Stimulated activated CD8-positive, alpha-beta memory T cell treated with anti-CD3 and anti-CD28 coated beads, Interleukin-7, amount 100 ng/mL, for 1 hour (primary cell): Measurements from ENCODE around the gene SLC9A9.

Experiments used
- DNase-seq, 2 donors: peaks; one replicate each; pipeline ENCODE4 v3.0.0-alpha.2; 2020; ENCODE audit warnings: low read depth in 2 of 2

SLC9A9 gene

DNA sequence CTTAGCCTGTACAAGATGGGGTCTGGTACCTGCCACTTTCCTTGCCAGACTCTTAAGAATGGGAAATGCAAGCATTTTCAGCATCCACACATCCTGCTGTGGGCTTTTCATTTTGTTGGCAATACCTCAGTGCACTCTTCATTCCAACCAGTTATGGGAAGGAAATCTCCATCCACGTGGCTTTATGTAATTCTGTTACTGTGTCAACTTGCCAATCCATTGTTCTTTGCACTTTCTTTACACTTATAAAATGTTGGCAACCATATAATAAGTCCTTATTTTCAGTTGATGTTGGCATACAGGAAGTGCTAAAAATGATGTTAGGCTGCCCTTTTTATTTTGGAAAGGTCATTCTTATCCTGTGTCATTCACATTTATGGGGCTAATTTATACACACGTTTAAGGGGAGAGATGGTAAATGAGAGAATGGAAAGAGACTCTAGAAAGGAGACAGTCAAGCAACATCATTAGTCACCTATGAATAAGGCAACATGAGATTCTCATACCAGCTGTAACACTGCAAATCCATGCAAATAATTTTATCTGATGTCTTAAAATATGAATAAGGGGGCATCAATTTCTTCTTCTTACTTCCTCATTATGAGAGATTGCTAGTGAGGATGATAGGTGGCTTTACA, 490.0 kb downstream of the SLC9A9 start:
- DNase-seq = no peak

DNA sequence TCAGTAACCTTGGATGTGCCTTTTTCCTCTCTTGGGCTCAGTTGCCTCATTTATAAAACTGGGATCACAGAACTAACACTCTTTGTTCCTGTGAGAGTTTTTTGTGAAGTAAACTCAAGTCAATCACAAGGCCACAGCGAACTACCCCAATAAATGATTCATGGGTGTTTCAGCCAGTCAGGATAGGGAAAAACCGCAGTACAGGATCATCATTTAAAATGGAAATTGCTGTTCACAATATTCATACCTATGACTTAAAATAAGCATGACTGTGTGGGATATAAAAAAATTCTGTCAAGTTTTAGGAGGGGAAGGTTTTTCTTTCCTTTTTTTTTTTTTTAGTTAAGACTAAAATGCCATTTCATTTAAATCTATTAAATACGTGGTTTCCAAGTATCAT, 490.6 kb downstream of the SLC9A9 start:
- no peak for DNase-seq

DNA sequence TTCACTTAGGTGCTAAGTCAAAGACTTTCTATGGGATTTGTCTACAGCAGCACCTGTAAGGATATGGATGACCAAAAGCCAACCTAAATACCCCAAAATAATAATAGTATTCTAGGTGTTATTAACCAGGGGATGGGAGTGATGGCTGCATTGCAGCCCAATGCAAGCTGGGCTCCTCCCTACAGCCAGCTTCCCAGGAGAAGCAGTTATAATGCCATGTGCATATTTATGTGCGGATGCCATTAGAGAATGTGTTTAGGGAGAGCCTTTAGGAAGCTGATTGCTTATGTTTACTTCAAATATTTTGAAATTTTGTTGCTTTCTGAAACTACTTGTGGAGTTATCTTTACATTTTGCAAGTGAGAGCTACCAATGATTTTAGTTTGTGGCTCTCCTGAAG, 491.4 kb downstream of the SLC9A9 start:
- no peak for DNase-seq

DNA sequence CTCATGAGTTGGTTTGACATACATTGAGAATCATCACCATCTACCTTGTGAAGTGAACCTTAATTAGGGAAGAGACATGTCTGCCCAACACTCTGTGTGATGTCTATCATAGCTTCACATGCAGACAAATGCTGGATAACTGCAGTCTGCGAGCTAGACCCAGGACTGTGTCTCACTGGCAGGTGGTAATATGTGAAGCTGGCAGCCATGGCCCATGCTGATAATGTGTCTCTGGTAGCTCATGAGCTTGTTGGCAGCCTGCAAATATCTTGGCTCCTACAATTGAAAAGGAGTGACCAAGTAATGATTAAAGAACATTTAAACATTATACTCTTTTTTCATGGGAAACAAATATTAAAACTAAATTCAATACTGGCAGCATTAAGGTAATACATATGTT, 493.9 kb downstream of the SLC9A9 start:
- no peak for DNase-seq

DNA sequence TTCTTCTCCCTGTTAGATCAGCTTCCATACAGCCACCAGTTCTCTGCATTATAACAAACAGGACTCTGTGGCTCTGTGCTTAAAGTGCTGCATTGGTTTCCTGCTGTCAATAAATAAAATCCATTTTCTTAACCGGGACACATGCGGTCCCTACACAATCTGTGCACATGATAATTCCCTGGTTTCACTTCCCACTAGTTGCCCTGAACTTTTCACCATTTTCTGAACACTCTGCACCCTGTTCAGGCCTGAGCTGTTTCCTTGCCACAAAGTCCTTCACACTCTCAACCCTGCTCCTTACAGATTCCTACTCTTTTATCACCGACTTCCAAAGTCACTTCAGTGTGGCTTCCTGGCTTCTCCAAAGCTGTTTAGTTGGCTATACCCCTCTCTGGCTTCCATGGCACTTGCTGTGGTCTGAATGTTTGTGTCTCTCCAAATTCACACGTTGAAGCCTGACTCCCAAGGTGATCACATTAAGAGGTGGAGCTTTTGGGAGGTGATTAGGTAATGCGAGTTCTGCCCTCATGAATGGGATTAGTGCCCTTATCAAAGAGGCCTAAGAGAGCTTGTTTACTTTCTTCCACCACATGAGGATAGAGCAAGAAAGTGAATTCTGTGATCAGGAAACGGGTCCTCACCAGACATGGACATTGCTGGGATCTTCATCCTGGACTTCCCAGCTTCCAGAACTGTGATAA, 495.3 kb downstream of the SLC9A9 start:
- DNase-seq = no peak

DNA sequence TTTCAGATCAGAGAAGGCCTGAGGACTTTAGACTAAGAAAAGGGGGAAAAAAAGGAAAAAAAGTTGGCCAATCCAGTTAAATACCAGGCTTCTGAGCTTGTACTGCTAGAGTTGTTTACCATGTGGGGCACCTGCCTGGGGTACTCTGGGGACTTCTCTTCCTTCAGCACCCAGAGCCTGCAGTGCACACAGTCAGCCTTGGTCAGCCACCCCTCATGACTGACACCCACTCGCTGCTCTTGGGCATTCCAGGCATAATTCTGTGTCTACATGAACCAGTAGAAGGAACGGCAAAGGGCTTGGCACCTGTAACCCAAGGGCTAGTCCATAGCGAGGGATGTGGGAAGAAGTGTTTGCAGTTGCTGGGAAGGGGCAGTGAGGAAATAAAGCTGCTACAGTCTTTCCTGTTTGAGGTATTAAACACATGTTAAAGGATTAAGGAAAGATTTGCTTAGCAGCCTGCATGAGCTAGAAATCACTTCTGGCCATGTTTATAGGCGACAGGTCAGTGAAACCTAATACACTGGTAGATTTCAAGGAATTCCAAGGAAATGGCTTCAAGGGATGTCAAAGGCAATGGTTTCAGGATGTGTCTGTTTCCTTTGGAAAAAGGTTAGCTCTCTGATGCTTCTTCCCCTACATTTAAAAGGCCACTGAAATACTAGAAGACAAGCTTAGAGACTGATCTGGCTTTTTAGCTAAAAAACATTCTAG, 496.2 kb downstream of the SLC9A9 start:
- no peak for DNase-seq

DNA sequence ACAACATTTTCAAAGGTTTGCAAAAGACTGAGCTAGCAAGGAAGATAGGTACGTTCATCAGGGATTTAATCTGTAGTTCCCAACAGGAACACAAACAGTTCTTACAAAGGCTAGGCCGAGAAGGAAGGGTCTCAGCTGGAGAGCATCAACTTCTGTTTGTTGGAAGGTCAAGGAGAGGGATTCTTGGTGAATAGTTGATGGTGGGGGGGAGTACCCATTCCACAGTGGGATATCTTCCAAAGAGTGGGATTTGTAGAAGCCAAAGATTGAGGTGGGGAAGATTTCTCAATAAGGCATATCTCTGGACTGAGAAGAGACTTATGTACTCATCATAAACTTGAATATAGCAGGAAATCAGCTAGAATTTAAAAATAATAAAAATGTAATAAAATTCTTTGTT, 496.9 kb downstream of the SLC9A9 start:
- DNase-seq = no peak

DNA sequence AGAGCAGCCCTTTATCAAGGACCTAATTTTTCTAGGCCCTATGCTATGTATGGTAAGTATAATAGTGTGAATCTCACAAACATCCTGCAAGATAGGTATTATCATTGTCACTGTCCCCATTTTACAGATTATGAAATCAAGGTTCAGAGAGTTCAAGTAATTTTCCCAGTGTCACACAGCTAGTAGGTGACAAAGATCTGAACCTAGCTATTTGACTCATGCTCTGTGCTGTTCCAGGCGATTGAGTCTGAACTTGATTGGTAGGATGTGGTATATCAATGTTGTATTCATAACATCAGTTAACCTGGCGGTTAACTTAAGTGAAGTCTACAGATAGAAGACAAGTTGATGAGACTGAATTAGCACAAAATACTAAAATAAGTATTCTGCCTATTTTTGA, 498.8 kb downstream of the SLC9A9 start:
- no peak for DNase-seq

DNA sequence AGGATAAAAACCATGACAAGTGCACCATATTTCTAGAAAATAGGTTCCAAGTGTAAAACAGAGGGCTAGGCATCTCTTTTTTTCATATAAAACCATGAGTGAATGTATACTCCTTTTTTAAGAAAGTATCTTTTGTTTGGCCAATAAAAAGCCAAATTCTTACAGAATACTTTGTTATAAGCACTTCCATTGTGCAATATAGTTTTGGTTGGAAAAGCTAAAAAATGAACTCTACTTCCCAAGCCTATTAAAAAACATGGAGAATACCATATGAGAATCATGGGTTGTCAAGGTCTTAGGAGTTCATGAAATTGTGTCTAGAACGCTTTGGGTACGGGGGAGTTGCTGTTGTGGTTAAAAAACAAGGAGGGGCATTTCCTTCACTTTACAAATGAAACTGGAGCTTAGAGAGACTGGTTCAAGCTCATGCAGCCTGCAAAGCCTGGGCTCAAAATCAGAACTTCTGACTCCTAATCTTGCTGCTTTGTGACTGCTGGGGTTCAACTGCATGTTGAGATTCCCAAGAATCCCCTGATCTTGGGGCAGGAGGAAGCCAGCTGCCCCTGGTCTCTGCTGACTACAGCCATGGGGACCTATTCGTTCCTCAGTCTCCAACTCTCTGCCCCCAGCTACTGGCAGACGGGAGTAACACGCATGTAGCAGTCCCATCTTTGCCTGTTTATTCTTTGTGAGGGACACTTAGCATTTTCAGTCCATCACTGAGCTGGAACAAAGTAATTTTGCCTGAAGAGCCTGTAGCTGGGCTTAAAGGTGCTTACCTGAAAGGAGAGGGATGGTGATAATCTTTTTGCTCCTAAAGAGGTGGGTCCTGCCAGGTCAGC, 499.6 kb downstream of the SLC9A9 start:
- no peak for DNase-seq

DNA sequence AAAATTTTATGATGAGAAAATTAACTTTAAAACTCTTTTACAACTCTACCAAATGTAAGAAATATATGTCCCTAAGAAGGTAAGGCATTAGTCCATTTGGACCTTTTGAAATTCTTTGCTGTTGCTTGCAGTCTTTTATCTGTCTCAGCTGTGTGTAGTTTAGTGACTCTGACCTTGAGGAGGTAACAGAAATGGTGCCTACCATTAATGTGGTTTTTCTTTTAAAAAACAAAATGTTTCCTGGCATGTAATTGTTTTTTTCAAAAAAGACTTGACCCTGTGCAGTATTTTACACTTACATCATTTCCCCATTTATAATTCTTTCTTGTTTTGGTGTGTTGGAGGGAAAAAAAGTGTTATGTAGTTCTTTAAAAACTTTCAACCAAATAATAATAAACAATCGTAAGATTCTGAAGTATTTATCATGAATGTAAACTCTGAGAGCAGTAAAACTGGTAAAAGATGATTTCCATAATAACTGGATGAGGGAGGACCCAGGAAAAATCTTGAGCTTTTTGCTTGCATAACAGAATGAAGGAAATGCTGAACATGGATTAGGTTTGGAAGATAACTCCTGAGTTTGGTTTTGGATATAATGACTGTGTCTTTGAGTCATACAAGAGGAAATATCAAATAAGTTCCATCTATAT, 503.6 kb downstream of the SLC9A9 start:
- no peak for DNase-seq

DNA sequence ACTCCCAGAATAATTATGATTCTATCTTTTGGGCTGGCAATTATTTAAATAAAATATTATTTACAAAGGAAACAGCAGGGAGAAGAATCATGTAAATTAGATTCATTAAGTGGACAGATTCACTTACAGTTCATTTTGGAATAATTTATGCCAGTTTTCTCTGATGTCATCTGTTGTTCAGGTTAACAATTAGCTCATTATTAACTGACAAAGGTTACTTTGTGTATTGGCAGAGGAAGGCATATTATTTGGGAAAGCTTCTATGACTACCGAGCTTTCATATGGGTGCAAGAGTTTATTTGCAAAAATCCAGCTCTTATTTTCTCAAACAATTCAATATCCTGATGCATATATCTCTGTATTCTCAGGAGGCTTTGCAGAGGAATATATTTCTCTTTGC, 504.3 kb downstream of the SLC9A9 start:
- DNase-seq = no peak

DNA sequence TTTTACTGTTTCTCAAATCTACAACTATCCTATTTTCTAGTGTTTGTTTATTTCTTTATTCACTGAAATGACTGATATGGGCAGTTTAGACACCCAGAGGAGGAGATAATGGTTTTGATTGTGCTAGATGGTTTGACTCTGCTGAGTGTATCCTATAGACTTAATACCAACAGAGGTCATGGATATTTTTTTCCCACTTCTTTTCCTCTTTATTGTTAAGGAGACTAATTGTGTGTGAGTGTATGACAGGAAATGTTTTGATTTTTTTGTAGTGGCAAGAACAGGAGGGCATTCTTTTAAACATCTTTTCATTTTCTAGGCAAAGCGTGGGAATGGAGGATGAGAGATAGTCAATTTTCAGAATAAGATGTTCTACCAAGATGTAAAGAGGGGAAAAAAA, 505.2 kb downstream of the SLC9A9 start:
- DNase-seq = no peak

DNA sequence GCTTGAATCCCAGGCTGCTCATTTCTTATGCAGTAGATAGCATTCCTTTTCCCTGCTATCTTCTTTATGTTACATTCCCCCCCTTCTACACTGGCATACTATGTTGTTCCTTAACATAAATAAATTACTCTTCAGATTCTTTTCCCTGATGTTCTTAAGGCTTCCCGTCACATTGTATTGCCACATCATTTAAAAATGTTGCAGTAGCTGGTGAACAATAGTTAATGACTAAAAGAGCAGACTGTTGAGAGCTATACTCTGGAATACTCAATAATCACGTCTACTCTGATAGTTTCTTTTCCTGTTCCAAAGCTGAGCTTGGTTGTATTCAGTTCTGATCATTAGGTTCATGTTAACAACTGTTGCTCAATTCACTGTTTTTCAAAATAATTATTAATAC, 508.8 kb downstream of the SLC9A9 start:
- DNase-seq = no peak

DNA sequence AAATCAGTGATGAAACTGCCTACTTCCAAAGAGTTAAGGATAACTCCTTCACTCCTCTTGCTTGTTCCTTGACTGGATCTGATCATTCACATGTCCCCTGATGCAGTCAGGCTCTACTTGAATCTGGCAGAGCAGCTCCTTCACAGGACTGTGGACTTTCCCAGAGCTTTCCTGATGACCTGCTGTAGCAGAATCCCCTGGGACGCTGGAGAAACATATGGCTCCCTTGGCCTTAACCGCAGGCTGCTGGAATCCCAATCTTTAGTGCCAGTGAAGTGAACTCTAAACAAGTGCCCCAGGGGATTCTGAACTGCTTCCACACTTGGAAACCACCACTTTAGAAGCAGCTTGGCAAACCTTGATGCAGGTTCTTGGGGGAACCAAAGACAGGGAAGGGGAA, 510.9 kb downstream of the SLC9A9 start:
- no peak for DNase-seq

DNA sequence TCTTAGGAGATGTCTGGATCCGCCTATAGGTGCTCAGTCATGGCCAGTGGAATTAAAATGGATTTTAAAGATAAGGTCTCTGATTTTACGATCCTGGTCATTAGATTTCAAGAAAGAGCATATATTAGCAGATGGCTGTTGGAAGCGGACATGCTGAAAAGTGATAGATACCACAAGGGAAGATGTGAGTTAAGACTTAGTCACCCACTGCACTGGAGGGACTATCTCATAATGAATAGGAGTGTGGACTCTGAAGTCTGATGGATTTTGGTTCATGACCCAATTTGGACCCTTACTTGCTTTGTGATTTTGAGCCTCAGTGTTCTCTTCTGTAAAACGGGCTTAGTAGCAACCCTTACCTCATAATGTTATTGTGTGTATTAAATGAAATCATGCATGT, 514.0 kb downstream of the SLC9A9 start:
- no peak for DNase-seq

DNA sequence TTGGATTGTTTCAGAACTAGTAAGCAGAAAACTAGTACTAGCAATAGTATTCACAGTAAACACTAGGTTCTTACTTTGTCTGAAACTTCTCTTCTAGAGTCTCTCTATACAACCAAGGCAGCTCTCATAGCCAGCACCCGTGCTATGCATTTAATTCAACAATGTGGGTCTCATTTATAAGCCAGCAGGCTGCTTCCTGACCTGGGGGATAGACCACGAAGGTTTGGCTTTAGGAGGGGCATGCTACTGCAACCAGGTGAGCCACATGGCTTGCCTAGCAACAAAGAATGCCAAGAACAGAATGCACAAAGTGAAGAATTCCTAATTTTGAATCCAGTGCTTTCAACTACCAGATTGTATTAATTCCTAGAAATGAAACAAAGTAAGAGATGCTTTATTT, 514.9 kb downstream of the SLC9A9 start:
- no peak for DNase-seq

DNA sequence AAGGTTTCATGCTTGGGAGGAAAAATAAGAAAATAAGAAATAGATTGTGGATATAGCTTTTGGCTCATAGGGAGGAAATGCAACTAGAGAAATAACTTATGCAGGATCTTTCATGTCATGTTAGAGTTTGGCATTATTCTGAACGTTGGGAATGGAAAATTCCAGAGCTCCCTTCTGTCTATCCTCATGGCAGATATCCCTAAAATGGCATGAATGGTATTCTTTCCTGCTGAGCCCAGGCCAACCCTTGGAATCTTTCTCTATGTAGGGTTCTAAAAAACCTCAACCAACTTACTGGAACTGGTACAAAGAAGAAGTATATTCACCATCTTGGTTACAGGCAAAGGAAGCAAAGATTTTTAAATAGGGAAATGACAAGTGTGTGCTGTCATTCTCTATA, 516.2 kb downstream of the SLC9A9 start:
- DNase-seq = no peak

DNA sequence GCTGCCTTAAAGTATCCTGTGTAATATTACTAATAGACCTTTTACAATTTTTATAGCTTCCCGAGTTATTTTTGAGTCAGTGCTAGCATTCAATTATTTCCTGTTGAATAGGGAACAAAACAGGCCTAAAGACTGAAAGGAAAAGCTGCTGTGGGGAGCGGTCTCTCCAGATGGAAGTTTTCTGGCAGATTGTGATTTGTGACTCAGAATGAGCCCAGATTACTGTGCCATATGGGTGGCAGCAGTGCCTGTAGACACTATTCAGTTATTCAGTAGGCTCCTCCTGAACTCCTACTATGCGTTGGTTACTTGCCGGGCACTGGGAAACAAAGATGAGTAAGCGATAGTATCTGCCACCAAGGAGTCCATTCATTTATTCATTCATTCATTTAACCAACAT, 516.9 kb downstream of the SLC9A9 start:
- DNase-seq = no peak

DNA sequence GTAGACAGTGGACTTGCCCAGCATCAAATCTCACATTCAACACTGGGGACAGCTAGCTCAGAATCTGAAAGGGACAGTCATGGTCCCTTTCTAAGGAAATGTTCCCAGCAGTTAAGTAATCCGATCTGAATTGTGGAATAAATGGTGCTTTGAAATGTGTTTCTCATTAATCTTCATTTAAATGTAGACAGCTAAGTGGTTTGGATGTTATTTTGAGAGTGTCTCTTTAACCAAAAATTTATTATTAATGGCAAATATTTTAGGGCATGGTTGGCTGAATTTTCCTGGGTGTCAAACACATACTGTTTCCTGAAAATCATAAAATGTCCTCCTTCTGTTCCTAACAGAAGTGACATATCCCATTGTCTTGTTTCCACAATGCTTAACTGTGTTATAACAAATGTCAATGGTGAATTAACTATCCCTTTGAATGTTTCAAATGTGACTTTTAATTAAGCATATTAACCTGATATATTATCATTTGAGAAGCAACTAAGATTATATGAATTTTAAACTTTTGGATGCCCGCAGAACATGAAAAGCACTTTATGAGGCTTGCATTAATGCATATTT, 517.9 kb downstream of the SLC9A9 start:
- no peak for DNase-seq

DNA sequence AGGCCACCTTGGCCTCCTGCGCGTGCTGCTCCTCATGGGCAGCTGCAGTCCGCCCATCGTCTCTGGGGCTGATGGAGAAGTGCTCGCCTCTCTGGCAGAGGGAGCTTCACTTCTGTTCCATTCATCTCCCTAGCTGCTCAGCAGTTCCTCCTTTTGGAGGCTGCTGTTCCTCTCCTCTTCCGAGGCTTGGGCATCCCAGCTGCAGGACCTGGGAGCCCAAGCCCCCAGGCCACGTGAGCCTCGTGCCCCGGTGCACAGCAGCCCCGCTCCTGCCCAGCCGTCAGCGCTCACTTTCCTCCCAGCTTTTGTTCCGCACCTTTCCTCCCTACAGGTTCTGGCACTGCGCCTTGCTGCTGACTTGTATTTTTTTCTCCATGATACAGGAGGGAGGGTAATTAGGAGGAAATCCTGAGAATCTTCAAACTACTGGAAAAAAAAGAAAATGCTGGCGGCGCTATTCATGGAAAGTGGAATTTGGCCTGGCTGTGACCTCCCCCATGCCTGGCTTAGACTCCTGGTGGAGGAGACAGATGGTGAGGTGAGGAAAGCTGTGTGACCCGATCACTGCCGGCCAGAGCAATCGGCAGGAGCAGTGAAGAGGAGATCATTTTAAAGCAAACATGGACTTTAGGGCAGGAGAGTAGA, 518.6 kb downstream of the SLC9A9 start:
- DNase-seq = no peak

DNA sequence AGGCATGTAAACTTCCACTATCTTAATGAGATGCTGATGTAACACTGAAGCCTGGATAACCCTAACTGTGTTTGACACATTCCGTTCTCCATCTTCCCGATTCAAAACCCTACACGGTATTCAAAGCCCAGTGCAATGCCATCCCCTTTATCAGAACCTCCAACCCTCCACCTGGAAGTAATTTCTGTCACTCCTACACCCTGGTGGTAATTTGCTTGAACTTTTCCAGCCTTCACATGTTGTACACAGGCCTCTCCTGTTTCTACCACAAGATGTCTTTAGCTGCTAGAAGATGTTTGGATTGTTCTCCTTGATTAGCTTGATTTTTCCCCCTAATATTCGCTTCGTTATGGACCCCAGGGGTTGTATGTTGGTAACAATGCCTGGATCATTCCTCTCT, 519.8 kb downstream of the SLC9A9 start:
- no peak for DNase-seq
